ENCODE results near the gene TOLLIP.

The TOLLIP gene

DNA sequence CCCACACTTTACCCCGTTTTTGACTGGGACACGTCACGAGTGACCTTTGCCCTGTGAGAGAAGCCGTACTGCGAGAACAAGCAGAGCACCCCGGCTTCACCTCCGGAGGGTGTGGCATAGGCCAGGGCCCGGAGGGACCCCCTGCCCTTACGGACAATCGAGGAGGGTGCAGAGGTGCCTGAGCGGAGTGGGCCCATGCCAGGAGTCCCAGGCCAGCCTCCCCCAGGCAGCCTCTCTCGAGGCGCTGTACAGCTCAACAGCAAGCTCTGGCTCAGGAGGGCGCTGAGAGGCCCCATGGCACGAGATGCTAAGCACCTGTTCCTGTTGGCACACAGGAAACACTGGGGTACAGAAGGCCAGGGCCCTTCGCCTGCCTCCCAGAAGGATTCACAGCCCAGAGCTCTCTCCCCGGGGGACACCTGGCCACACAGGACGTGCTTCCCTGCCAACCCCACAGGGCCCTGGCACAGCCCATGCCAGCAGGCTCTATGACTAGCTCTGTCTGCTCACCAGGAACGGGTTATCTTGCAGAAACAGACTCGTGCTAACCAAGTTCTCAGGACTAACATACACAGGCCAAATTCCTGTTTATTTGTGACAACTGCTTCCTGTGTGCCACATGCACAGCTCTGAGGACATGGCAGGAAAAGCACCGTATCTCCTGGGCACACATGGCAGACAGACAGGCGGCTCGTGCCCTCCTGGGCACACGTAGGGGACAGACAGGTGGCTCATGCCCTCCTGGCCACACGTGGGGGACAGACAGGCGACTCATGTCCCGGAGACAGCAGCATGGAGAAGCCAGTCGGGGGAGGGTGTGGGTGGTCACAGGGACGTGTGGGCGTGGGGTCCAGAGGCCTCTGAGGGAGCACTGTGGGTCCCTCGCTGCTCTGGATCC, 11.6 kb downstream of the TOLLIP start:
- no peak for DNase-seq

DNA sequence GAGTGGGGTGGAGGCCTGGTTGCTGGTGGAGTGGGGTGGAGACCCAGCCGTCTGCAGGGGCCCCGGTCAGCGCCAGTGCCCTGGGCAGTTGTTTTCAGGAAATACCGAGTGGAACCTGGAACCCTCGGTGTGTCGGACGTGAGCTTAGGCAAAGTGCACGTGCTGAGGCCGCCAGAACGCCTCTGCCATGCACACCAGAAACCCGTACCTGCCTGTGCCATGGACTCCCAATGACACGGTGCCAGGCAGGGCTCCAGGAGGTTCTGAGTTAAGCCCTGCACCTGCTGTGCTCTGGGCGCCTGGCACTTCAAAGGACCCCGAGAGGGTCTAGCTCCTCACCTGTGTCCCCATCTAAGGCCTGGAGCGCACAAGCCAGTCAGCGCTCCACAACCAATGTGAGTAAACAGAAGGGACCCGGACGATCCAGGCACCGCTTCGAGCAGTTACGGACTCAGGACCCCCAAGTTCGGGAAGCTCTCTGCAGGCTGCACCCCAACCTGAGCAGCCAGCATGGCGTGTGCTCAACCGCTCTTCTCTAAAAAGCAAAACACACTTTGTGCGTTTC, 12.3 kb downstream of the TOLLIP start:
- DNase-seq = no peak

DNA sequence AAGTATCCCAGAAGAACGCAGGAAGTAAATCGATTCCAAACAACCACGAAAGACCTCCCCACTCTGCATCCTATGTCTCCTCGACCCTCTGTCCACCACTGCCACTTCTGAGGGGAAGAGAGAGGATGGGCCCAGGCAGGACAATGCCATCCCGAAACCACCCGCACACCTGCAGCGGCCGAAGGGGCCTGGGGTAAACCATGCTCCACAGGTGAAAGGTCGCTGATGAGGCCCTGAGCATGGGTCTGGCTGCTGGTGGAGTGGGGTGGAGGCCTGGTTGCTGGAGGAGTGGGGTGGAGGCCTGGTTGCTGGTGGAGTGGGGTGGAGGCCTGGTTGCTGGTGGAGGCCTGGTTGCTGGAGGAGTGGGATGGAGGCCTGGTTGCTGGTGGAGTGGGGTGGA, 13.1 kb downstream of the TOLLIP start:
- no peak for DNase-seq

DNA sequence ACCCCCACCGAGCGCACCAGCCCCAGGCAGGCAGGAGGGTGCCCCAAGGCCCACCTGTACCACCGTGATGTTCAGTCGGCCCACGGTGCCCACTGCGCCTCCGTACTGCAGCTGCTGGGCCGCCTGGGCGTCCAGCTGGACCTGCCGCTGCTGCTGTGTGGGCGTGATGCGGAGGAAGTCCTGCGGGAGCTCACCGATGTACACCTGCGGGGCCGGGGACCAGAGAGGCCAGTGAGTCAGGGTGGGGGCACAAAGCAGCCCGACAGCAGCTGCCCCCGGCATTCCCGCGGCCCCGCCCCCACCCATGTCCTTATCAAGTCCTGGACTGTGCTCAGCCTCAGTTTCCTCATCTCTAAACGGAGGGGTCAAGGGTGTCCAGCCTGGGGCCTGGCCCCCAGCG, 13.8 kb downstream of the TOLLIP start:
- no peak for DNase-seq

DNA sequence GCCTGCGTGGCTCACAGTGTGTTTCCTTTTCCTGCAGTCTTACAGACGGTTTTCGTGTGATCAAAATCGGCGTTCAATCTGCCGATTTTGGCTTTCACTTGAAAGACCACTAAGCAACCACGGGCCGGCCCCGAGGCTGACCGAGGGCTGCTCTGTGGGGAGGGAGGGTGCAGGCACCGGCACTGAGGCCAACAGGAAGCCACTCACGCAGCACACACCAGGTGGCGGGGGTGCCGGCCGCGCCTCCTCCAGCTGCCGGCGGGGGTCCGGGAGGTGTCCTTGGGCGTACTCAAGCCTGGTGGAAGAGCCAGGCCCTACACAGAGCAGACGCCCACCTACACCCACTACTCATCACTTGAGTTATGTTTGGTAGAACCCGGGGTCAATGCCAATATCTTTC, 14.3 kb downstream of the TOLLIP start:
- DNase-seq = no peak

DNA sequence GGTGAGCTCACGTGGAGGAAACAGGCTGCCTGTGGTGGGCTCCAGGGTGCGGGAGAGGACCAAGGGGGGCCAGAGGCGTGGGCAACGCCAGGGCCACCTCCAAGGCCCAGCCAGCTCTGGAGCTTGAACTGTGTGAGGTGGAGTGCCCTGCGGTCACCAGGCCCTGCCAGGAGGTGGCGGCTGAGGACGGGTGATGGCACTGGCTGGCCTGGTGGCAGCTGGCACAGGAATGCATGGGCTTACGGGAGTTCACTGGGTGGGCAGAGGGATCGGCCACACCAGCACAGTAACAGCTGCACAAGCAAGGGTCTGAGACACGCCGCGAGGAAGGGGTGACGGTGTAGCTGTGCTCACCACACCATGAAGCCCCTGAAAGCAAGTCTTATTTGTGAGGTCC, 15.8 kb downstream of the TOLLIP start:
- no peak for DNase-seq

DNA sequence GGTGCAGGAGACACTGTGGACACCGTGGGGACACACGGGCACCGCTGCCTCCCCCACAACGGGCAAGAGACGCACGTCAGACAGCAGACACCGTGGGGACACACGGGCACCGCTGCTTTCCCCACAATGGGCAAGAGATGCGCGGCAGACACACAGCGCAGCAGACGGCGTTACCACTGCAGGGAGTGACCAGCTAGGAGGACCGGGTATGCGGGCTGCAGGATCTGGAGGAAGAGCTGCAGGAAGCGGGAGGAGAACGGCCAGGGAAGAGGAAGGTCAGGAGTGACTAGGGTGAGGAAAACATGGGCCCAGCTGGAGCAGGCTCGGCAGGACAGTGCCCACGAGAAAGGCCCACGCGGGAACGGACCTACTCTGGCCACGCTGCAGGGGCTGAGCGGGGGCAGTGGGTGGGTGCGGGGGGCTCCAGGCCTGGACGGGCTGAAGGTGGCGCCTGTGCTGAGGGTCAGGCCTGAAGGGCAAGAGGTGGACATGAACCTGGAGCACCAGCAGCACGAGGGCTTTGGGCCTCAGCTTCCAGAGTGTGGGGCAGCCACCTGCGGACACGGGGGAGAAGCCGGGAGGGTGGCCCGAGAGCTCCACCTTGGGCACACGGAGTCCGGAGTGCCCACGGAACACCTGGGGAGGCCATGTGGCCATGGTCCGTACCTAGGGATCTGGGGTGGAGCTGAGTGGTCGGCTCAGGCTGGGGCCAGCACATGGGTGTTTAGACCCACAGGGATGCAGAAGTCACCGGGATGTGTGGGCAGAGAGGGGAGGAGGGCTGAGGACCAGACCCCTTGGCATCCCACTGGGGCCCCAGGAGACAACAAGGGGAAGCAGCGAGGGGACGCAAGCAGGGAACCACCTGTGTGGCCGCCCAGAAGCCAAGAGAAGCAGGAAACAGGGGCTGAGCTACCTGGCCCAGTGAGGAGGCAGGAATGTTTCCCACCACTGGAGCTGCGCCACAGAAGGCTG, 16.5 kb downstream of the TOLLIP start:
- DNase-seq = no peak

DNA sequence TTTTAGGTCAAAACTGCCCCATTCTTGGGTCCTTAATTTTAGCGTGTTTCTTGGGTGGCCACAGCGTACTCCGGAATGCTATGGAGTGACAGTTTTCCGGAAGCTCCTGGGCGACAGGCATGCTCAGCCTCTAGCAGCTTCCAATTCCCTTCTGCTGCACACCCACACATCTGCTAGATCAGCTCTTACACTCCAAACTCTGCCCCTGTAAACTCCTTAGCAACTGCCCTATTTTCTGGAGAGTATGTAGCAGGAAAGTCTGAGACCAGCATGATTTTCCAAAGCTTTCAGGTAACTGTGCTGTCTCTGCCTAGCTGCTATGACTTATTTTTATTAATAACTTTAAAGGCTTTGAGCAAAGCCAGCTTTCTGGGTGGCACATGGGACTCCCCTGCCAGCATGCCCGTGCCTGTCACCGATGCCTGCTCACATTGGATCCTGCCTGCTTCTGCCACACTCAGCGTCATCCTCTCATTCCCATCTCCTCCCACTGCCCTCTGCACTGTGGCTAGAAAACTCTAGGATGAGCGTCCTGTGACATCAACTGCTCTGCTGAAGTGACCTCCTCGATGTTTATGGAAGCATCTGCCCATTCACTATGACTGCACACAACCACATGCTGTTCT, 17.3 kb downstream of the TOLLIP start:
- no peak for DNase-seq

DNA sequence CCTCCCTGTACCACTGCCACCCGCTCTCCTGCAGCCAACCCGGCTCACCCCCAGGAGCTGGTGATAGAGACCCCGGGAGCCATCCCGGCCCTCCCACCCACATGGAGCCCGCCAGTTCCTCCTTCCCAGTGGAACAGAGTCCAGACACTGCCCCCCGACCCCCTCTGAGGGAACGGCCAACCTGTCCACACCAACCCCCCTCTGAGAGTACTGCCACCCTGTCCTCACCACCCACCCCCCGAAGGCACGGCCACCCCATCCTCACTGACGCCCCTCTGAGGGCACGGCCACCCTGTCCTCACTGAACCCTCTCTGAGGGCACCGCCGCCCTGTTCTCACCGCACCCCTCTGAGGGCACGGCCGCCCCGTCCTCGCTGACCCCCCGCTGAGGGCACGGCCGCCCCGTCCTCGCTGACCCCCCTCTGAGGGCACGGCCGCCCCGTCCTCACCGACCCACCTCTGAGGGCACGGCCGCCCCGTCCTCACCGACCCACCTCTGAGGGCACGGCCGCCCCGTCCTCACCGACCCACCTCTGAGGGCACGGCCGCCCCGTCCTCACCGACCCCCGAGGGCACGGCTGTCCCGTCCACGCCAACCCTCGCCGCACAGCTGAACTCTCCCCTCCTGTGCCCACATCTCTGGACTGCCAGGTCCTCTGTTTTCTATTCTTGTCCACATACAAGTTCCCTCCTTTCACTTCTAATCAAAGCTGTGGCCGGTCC, 18.0 kb downstream of the TOLLIP start:
- no peak for DNase-seq

DNA sequence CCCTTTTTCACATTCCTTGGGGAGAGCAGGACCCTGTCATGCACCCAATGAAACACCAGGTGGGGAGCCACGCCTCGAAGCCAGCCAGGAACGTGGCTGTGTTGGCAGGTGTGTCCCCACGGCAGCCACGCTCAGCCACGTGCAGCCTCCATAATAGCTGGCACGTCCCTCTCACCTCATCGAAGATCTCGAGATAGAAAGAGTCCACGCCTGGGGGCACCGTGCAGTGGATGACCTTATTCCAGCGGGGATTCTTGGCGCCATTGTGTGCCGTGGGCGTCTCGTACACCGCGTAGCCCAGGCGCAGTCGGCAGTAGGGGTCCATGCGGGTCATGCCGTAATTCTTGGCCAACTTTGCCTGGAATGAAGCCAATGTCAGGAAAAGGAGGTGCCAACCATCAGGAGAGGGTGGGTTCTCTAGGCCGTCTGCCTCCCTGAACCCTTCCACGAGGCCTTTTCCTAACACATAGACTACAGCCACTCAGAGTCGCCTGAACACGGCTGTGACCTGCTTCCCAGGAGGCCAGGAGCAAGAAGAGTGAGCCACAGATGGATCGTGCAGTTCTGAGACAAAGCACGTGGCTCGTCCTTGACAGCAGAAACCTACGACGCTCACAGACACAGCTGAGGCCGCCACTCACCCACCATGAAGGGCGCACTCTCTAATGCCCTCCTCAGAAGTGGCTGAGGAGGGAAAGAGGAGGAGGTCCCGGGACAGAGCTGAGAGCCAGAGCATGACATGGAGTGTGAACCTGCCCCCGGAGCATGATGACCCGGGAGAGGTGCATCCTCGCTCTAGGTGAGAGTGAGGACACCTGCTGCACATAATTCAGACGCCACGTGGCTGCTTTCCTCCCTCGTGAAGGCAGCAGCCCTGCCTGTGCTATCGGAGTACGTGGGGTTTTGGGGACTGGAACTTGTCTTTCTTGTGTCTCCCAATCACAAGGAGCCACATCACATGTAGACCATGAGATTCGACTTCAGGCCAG, 19.1 kb downstream of the TOLLIP start:
- no peak for DNase-seq

DNA sequence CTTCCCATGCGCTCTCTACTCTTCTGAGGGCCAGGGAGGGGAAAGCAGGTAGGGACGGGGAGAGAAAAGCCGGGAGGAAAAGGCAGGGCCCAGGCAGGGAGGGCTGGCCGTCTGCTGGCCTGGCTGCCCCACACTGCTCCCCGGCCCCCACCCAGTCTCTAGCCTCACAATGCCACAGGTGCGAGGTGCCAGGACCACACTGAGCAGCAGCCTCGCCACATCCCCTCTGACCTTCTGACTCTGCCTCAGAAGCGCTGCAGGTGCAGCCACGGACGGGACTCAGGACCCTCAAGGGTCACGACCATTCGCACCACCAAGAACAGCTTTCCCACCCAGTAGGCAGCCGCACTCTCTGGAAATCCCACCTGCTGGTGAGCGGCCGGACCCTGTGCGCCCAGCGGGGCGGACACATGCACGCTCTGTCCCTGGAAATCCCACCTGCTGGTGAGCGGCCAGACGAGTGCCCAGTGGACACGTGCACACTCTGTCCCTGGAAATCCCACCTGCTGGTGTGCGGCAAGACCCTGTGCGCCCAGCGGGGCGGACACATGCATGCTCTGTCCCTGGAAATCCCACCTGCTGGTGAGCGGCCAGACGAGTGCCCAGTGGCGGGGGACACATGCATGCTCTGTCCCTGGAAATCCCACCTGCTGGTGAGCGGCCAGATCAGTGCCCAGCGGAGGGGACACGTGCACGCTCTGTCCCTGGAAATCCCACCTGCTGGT, 20.1 kb downstream of the TOLLIP start:
- no peak for DNase-seq

DNA sequence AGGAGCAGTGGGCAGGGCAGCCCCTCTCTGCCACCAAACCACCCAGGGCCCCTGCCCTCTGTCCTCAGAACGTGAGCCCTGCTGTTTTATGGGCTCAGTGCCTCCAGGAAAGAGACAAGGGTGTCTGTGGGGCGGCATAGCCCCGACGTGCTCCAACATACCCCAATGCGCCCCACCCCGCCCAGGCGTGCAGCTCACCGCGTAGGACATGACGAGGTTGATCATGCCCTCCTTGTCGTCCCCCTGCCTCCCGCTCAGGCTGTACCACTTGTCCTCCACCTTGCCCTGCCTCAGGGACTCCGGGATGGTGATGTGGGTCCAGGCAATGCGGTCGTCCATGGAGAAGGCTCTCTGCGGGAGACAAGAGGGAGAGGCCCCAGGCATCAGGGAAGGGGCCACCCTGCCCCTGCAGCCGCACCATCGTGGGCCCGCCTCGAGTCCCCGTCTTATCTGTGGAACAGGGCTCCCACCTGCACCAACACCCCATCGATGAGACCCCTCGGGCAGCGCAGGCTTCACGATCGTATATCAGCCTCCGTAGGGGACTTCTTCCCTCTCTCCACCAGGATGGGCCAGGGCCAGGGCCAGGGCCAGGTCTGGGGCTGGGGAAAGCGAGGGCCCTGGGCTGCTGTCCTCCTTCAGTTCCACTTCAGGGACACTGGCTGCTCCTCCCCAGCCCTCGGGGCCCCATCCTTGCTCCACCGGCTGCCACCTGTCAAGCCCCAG, 20.8 kb downstream of the TOLLIP start:
- no peak for DNase-seq

DNA sequence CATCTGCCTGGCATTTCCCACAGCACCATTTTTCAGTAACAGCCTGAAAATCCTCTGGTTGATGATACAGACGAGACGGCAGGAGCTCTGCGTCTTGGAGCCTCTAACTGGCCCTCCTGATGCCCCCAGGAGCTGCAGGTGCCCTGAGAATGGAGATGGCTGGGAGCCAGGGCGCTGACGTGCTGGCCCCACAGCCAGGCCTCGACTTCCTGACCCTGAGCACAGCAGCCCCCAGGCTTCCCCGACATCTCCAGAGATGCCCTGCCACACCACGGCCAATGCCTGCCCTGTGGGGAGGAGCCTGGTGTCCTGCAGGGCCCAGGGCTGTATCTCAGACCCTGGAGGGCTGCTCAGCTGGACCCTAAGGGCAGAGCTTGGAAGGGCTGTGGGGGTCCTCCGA, 21.5 kb downstream of the TOLLIP start:
- DNase-seq = no peak

DNA sequence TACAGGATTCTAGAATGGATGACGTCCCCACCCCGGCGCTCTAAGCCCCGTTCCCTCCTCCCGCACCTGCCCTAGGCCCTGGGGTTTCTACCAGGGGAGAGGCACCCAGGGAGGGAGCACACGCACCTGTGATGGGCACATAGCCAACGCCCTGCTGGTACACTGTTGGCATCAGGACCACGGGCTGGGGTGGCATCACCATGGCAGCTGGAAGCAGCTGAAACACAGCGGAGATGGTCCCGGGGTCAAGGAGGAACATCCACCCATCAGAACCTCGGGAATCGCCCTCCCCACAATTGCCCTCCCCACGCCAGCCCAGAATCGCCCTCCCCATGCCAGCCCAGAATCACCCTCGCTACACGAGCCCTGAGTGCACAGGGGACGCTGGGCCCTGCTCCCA, 23.6 kb downstream of the TOLLIP start:
- DNase-seq = no peak

DNA sequence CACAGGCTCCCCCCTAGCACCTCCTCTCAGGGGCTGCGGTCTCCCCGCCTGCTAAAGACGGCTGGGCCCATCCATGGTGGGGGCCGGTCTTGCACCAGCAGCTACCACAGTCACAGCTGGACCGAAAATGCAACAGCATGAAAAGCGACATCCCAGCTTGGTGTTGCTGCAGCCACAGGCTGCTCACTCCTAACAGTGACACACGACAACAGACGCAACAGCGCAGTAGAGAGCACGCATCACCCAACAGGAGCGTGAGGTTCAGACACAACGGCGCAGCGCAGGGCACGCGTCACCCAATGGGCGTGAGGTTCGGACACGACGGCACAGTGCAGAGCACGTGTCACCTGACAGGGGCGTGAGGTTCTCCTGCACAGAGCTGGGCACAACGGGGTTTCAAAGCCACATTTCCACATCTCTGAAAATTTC, 24.1 kb downstream of the TOLLIP start:
- no peak for DNase-seq

DNA sequence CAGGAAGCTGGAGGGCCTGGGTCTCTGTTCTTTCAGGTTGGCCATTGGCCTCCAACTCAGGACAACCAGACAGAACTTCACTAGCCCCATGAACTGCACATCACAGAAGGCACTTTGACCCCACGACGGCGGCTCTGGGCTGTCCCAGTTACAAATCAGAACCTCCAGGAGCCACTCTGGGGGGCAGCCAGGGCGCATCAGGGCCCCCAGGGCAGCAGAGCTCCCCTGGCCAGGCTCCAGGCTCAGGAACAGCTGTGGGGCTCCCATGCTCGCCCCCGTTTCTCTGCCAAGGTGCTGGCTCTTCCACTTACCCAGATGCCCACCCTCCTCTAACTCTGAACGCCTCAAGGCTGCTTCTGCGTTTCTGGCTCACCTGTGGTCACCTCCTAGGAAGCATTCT, 25.5 kb downstream of the TOLLIP start:
- no peak for DNase-seq

DNA sequence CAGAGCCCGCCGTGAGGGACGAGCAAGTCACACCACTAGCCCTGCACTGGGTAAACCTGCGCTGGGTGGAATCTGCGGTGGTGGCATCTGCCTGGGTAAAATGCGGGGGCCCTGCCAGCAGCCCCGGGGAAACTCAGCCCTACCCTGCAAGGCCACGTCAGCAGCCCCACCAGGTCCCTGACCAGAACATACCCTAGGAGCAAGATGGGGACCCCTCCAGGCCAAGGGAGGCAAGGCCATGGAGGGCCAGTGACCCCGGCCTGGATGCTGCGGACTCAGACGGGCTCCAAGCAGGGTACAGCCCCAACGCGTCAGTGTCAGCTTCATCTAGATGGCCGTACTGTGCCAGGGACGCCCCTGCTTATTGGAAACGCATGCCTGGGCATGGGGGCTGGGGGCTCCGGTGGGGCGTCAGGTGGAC, 26.3 kb downstream of the TOLLIP start:
- no peak for DNase-seq

DNA sequence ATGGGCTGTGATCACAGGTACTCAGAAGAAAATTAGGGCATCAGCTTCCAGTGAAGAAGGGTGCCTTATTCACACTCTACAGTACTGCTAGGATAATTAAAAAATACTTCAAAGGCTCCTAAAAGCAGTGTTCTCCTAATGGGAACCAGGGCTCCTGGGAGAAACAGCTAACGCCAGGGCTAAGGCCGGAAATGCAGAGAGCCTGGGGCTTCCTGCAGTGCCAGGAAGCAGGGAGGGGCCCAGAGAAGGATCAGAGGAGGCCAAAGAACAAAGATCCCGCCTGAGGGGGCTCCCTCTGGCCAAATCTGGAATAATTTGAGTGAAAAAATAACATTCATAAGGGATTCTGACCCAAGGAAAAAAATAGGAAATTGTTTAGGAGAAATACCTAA, 27.5 kb downstream of the TOLLIP start:
- no peak for DNase-seq

DNA sequence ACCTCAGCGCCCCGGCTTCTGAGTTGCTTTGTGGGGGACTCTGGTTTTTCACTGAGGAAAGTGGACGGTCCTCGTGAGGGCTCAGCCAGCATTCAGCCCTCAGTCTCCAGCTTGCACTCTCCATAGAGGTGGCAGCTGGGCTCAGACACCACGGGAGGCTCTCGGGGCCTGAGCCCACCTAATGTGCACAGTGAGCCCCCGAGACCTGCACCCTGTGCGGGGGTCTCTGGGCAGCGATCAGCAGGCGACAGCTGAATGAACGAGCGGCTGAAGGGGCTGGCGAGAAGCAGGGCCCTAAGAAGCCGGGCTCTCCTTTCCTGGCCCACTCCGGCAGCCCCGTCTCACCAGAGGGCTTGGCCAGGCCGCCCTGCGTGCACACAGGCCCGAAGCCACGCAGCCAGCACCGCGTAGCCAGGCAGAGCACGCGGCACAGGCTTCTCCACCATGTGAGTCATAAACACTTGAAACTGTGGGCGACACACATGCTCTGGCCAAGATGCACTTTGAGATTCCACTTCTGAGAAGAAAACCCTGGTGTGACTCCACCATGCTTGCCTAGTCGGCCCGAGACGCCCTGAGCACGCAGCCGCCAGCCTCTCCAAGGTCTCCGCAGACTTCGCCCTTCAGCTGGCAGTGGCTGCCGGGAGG, 28.0 kb downstream of the TOLLIP start:
- DNase-seq = no peak

Data from NCI-H2171 treated with DMSO at 0.1 percent for 48 hours (cell line).